DOHH2 (cell line): ENCODE data around the gene DGKD.
A peak's percentile ranks its signal among the peaks of the same experiment; 100 is the strongest.

Source experiments
- CTCF ChIP-seq: fragments of 200-600 bp; sonication (generic); IDR thresholded peaks from one replicate; pipeline ENCODE4 v1.5.1; 2014; ENCODE audit warnings: antibody characterized with exemption, mild to moderate bottlenecking, low read depth, low read length; ENCODE audit not compliant: poor library complexity, severe bottlenecking
- EZH2phosphoT487 ChIP-seq: fragments of 200-600 bp; sonication (generic); IDR thresholded peaks from 2 replicates; pipeline ENCODE4 v1.6.1; 2017; ENCODE audit warnings: borderline replicate concordance, mild to moderate bottlenecking, antibody characterized with exemption, low read length, moderate library complexity, mixed read lengths

GRCh38 chr2:233448220-233448559, 93.9 kb downstream of the DGKD start:
- TF ChIP-seq CTCF, result peak; percentile 49
- no peak for TF ChIP-seq EZH2phosphoT487
